ENCODE measurements around the gene RPS5.

DNA sequence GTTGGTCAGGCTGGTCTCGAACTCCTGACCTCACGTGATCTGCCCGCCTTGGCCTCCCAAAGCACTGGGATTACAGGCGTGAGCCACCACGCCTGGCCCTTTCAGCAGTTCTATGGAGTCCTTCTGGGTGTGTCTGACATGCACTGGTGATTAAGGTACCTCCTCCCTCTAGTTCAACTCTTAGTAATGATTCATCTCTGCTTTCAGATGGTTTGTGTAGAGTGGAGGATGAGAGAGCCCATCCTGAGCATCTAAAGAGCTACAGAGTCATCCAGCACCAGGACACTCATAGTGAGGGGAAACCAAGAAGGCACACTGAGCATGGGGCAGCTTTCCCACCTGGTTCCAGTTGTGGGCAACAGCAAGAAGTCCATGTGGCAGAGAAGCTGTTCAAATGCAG, 29.5 kb downstream of the RPS5 start:
- TF ChIP-seq POLR2A (IDR thresholded peaks at IDR 0.05) = no peak
- TF ChIP-seq CTCF (IDR thresholded peaks at IDR 0.05 in 8 of 11, conservative IDR thresholded peaks at IDR 0.05 in 3 of 11) = no peak

Data from spleen (tissue), 7 donors.